Colonic mucosa (tissue), 4 donors: Measurements from ENCODE around the gene HMGCS2. TPM values are rescaled to one million over a fixed set of nuclear protein-coding genes. Genes with fewer than 3 reads are reported as not detected.

ENCODE experiments used
- DNase-seq: peaks from one replicate; pipeline ENCODE4 v3.0.0-alpha.2; 2020
- H3K27ac ChIP-seq: fragments of 200-600 bp; one replicate; pipeline ENCODE4 v1.8.0; 2021
- H3K27me3 ChIP-seq: fragments of 200-600 bp; one replicate; pipeline ENCODE4 v1.8.0; 2021
- H3K36me3 ChIP-seq: fragments of 200-600 bp; one replicate; pipeline ENCODE4 v1.8.0; 2021
- H3K4me1 ChIP-seq: fragments of 200-600 bp; one replicate; pipeline ENCODE4 v1.8.0; 2021; ENCODE audit warnings: mild to moderate bottlenecking
- H3K4me3 ChIP-seq: fragments of 200-600 bp; one replicate; pipeline ENCODE4 v1.8.0; 2021
- H3K9ac ChIP-seq, 2 donors: one replicate each; pipeline ENCODE4 v1.7.0; 2013; ENCODE audit warnings: control low read depth in 2 of 2, low read depth in 2 of 2, low read length in 2 of 2
- H3K9me3 ChIP-seq: fragments of 200-600 bp; one replicate; pipeline ENCODE4 v1.8.0; 2021
- CTCF ChIP-seq: fragments of 200-600 bp; IDR thresholded peaks from one replicate; pipeline ENCODE4 v1.8.0; 2022; ENCODE audit warnings: antibody characterized with exemption, mild to moderate bottlenecking
- intact Hi-C: fragments of 100-400 bp; cut with DNase I; formaldehyde crosslinking; loops from one replicate; pipeline ENCODE4 v1.14.1; 2022
- total RNA-seq, 2 donors: library from RNA; stranded (reverse); fragmentation: NEBNext Ultra II Directional in 1 of 2; extraction: Animal tissue kit (Norgen Biotek cat#: 25700) in 1 of 2; gene quantifications; one replicate each; pipeline ENCODE4 v1.2.1, GENCODE V29; 2021
- donor health status: healthy.
- donor health status: DM: no; HTN: no; CAD: no.
- donor health status: DM: no; HTN: no; CAD: no.

HMGCS2 gene
- total RNA-seq, 2 donors from 2014 or later: 271 to 374 TPM

- no peaks in the 10 kb centered on the region for H3K9me3 ChIP-seq
- peak overlapping the region; percentile 66 to 99 for H3K9ac ChIP-seq
- H3K27ac ChIP-seq: peak overlapping the region; percentile 75
- intact Hi-C loops: no loop called here
- peak overlapping the region; percentile 16 for H3K4me3 ChIP-seq
- no peak for TF ChIP-seq CTCF
- H3K4me1 ChIP-seq: no peaks in the 10 kb centered on the region
- H3K27me3 ChIP-seq: no peaks in the 10 kb centered on the region
- DNase-seq: no peak
- no peaks in the 10 kb centered on the region for H3K36me3 ChIP-seq
These were observed 1.2 kb downstream of the HMGCS2 start for GRCh38 chr1:119767486-119767885.

- peak overlapping the region; percentile 66 to 99 for H3K9ac ChIP-seq
- peak overlapping the region; percentile 75 for H3K27ac ChIP-seq
- no peaks in the 10 kb centered on the region for H3K4me1 ChIP-seq
- peak overlapping the region; percentile 2 for H3K4me3 ChIP-seq
- peak; percentile 73 for DNase-seq
- no peaks in the 10 kb centered on the region for H3K36me3 ChIP-seq
- no peaks in the 10 kb centered on the region for H3K9me3 ChIP-seq
- no peaks in the 10 kb centered on the region for H3K27me3 ChIP-seq
- intact Hi-C loops: no loop called here
- no peak for TF ChIP-seq CTCF
These were observed 2.3 kb downstream of the HMGCS2 start for GRCh38 chr1:119766374-119766794.

GRCh38 chr1:119764220-119764619 is 4.5 kb downstream of the HMGCS2 start:
- Histone ChIP-seq H3K4me1 (no peaks in the 10 kb centered on the region), H3K9me3 (no peaks in the 10 kb centered on the region), H3K4me3 (no peak overlapping the region), H3K36me3 (no peaks in the 10 kb centered on the region), H3K27me3 (no peaks in the 10 kb centered on the region), H3K27ac (no peak overlapping the region), H3K9ac (peak overlapping the region in 1 of 2 donors; percentile 52)
- no peak for TF ChIP-seq CTCF
- no peak for DNase-seq
- intact Hi-C loops: no loop called here

- DNase-seq: no peak
- intact Hi-C loops: no loop called here
- Histone ChIP-seq H3K4me3 (no peak overlapping the region), H3K27ac (no peak overlapping the region), H3K27me3 (no peaks in the 10 kb centered on the region), H3K9ac (no peak overlapping the region), H3K9me3 (no peaks in the 10 kb centered on the region), H3K4me1 (no peaks in the 10 kb centered on the region), H3K36me3 (no peaks in the 10 kb centered on the region)
- no peak for TF ChIP-seq CTCF
These were observed 5.8 kb downstream of the HMGCS2 start for GRCh38 chr1:119762953-119763352.

- Histone ChIP-seq H3K27ac (no peak overlapping the region), H3K9ac (no peak overlapping the region), H3K36me3 (no peaks in the 10 kb centered on the region), H3K4me1 (no peaks in the 10 kb centered on the region), H3K4me3 (no peak overlapping the region), H3K9me3 (no peaks in the 10 kb centered on the region), H3K27me3 (no peaks in the 10 kb centered on the region)
- DNase-seq: no peak
- TF ChIP-seq CTCF: no peak
- intact Hi-C loops: no loop called here
These were observed 6.3 kb downstream of the HMGCS2 start for GRCh38 chr1:119762409-119762808.

- TF ChIP-seq CTCF: no peak
- Histone ChIP-seq H3K9ac (no peak overlapping the region), H3K36me3 (no peaks in the 10 kb centered on the region), H3K4me1 (no peaks in the 10 kb centered on the region), H3K27ac (no peak overlapping the region), H3K4me3 (no peak overlapping the region), H3K9me3 (no peaks in the 10 kb centered on the region), H3K27me3 (no peaks in the 10 kb centered on the region)
- intact Hi-C loops: no loop called here
- DNase-seq: no peak
These were observed 10.1 kb downstream of the HMGCS2 start for GRCh38 chr1:119758584-119758983.
